ENCODE measurements around the gene ZNF554. TPM values are rescaled to one million over a fixed set of nuclear protein-coding genes. Genes with fewer than 3 reads are reported as not detected.

Gene ZNF554
- total RNA-seq, 1 experiment from 2014 or later, result 5.9 TPM

GRCh38 chr19:2815191-2815614 is 4.5 kb upstream of the ZNF554 start:
- no peak overlapping the region for H4K91ac ChIP-seq (ENCODE audit: insufficient read length, low read depth, low read length)
- H3K9ac ChIP-seq (ENCODE audit: extremely low read depth, insufficient read length, low read length), result no peak overlapping the region
- H3K4me1 Mint-ChIP-seq, result peaks cover under 1% of the 10 kb centered on the region in 2 experiments; a peak in 1 of 4 replicates
- H2AFZ ChIP-seq (ENCODE audit: low read length), result no peak overlapping the region
- no peak overlapping the region for H2BK120ac ChIP-seq (ENCODE audit: low read depth, low read length, poor library complexity, severe bottlenecking)
- no peak for DNase-seq
- no peak overlapping the region for H2AK5ac ChIP-seq (ENCODE audit: insufficient read length, low read length)
- no peaks in the 10 kb centered on the region for H3K79me1 ChIP-seq (ENCODE audit: insufficient read depth, low read depth, low read length, poor library complexity, severe bottlenecking)
- no peak overlapping the region for H3K4me2 ChIP-seq (ENCODE audit: insufficient read depth, insufficient read length, low read length)
- H3T11ph ChIP-seq (ENCODE audit: low read length), result no peak overlapping the region
- no peak overlapping the region for H3K4me3 Mint-ChIP-seq
- H3K79me2 ChIP-seq (ENCODE audit: insufficient read depth, low read length), result no peaks in the 10 kb centered on the region
- TF ChIP-seq, protein P1, sequence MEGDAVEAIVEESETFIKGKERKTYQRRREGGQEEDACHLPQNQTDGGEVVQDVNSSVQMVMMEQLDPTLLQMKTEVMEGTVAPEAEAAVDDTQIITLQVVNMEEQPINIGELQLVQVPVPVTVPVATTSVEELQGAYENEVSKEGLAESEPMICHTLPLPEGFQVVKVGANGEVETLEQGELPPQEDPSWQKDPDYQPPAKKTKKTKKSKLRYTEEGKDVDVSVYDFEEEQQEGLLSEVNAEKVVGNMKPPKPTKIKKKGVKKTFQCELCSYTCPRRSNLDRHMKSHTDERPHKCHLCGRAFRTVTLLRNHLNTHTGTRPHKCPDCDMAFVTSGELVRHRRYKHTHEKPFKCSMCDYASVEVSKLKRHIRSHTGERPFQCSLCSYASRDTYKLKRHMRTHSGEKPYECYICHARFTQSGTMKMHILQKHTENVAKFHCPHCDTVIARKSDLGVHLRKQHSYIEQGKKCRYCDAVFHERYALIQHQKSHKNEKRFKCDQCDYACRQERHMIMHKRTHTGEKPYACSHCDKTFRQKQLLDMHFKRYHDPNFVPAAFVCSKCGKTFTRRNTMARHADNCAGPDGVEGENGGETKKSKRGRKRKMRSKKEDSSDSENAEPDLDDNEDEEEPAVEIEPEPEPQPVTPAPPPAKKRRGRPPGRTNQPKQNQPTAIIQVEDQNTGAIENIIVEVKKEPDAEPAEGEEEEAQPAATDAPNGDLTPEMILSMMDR (conservative IDR thresholded peaks at IDR 0.05), result no peak
- no peak overlapping the region for H3K56ac ChIP-seq (ENCODE audit: insufficient read length, low read depth, low read length)
- no peak overlapping the region for H3K4ac ChIP-seq (ENCODE audit: low read depth, low read length)
- no peak overlapping the region for H2BK15ac ChIP-seq (ENCODE audit: low read depth, low read length)
- no peaks in the 10 kb centered on the region for H3K23me2 ChIP-seq (ENCODE audit: insufficient read length, low read depth, low read length, poor library complexity, severe bottlenecking)
- H3K23ac ChIP-seq (ENCODE audit: insufficient read length, low read depth, low read length), result no peak overlapping the region
- no peak overlapping the region for H3K14ac ChIP-seq (ENCODE audit: insufficient read depth, low read length)
- H3K27me3 Mint-ChIP-seq (ENCODE audit: low read depth), result peaks cover 1% of the 10 kb centered on the region
- H3K36me3 Mint-ChIP-seq (ENCODE audit: insufficient read depth in 1 of 3, low read depth in 3 of 3), result peaks cover 4 to 28% (median 9%) of the 10 kb centered on the region in 3 experiments; a peak in 6 of 7 replicates
- no peaks in the 10 kb centered on the region for H3K9me3 ChIP-seq (ENCODE audit: control insufficient read depth, low read depth, low read length)
- no peak overlapping the region for H4K8ac ChIP-seq (replicated peaks; ENCODE audit: insufficient read length, low read depth, low read length)
- H4K5ac ChIP-seq (ENCODE audit: insufficient read length, low read depth, low read length), result no peak overlapping the region
- whole genome bisulfite sequencing (ENCODE audit: extremely low coverage, insufficient read length, low lambda C conversion rate), result no CpG with 5 or more reads among the region's 13 CpGs
- H2BK12ac ChIP-seq (ENCODE audit: insufficient read length, low read depth, low read length), result no peak overlapping the region
- H4K20me1 ChIP-seq (ENCODE audit: control insufficient read depth, insufficient read depth, insufficient read length), result no peaks in the 10 kb centered on the region
- H2BK5ac ChIP-seq (ENCODE audit: insufficient read length, low read length), result no peak overlapping the region
- no peaks in the 10 kb centered on the region for H3K27me3 ChIP-seq (ENCODE audit: insufficient read depth, low read length)
- no peak overlapping the region for H3K27ac Mint-ChIP-seq
- no peak overlapping the region for H3K27ac ChIP-seq (ENCODE audit: insufficient read length, low read depth, low read length)
- no peak overlapping the region for H2BK20ac ChIP-seq (ENCODE audit: low read depth, low read length, poor library complexity, severe bottlenecking)
- peaks cover 0 to 2% of the 10 kb centered on the region in 2 experiments; a peak in 3 of 5 replicates for H3K9me3 Mint-ChIP-seq
- no peak overlapping the region for H3K18ac ChIP-seq (ENCODE audit: insufficient read length, low read depth, low read length)
- H3K4me1 ChIP-seq (ENCODE audit: insufficient read depth, low read length), result no peaks in the 10 kb centered on the region
